Fibroblast of lung (primary cell): Measurements from ENCODE around the gene TUT7. TPM values are rescaled to one million over a fixed set of nuclear protein-coding genes. Genes with fewer than 3 reads are reported as not detected.
"Not testable (repeated sequence)": the region's sequence is repeated elsewhere in the genome, so short reads cannot be mapped to it uniquely, and the experiment has no call there.

Experiments used
- DNase-seq, 2 donors: peaks; one replicate each; pipeline versions ENCODE4 v3.0.0 to v3.0.0-alpha.2; 2010; ENCODE audit warnings: low read depth in 2 of 2
- H2AFZ ChIP-seq: 2 replicates; pipeline ENCODE4 v1.5.1; 2012; ENCODE audit warnings: low read length, control low read depth, inconsistent platforms
- H3K27ac ChIP-seq: 2 replicates; pipeline ENCODE4 v1.5.1; 2011; ENCODE audit warnings: low read length, control low read depth; ENCODE audit not compliant: insufficient read depth
- H3K27me3 ChIP-seq: 2 replicates; pipeline ENCODE4 v1.5.1; 2011; ENCODE audit warnings: mild to moderate bottlenecking, low read length; ENCODE audit not compliant: control insufficient read depth, insufficient read depth
- H3K36me3 ChIP-seq: 2 replicates; pipeline ENCODE4 v1.5.1; 2011; ENCODE audit warnings: low read length; ENCODE audit not compliant: control insufficient read depth, insufficient read depth
- H3K4me1 ChIP-seq: 2 replicates; pipeline ENCODE4 v1.5.1; 2011; ENCODE audit warnings: low read length; ENCODE audit not compliant: control insufficient read depth, insufficient read depth; ENCODE audit errors: extremely low read depth
- H3K4me2 ChIP-seq: 2 replicates; pipeline ENCODE4 v1.5.1; 2011; ENCODE audit warnings: low read length, control low read depth; ENCODE audit not compliant: insufficient read depth; ENCODE audit errors: extremely low read depth
- H3K4me3 ChIP-seq, 4 experiments: fragments of 200-600 bp in 1 of 4; sonication (generic) in 1 of 4; replicated peaks in 1 of 4; 2 replicates each; pipeline ENCODE4 v1.5.1; 2011 to 2016; ENCODE audit warnings: low read length in 4 of 4, low read depth in 3 of 4, mild to moderate bottlenecking in 3 of 4, control low read depth in 2 of 4, inconsistent platforms in 1 of 4, mixed read lengths in 1 of 4; ENCODE audit not compliant: insufficient read depth in 1 of 4; ENCODE audit errors: control extremely low read depth in 1 of 4
- H3K79me2 ChIP-seq: 2 replicates; pipeline ENCODE4 v1.5.1; 2012; ENCODE audit warnings: mild to moderate bottlenecking, low read length, inconsistent platforms; ENCODE audit not compliant: control insufficient read depth, insufficient read depth
- H3K9ac ChIP-seq: 2 replicates; pipeline ENCODE4 v1.5.1; 2011; ENCODE audit warnings: mild to moderate bottlenecking, low read length, control low read depth; ENCODE audit not compliant: insufficient read depth
- H3K9me3 ChIP-seq: 2 replicates; pipeline ENCODE4 v1.5.1; 2012; ENCODE audit warnings: low read depth, low read length; ENCODE audit not compliant: control insufficient read depth, insufficient read depth
- H4K20me1 ChIP-seq: 2 replicates; pipeline ENCODE4 v1.5.1; 2011; ENCODE audit warnings: low read length; ENCODE audit not compliant: control insufficient read depth, insufficient read depth; ENCODE audit errors: extremely low read depth
- CTCF ChIP-seq, 2 donors: IDR thresholded peaks in 1 of 2; conservative IDR thresholded peaks in 1 of 2; 1 replicate in 1 of 2; 2 replicates in 1 of 2; pipeline ENCODE4 v1.5.1; 2011 to 2012; ENCODE audit warnings: low read length in 2 of 2, control low read depth in 1 of 2, inconsistent platforms in 1 of 2, low read depth in 1 of 2, mild to moderate bottlenecking in 1 of 2
- EZH2 ChIP-seq: IDR thresholded peaks from 2 replicates; pipeline ENCODE4 v1.5.1; 2012; ENCODE audit warnings: low read length, control low read depth, mild to moderate bottlenecking; ENCODE audit errors: missing control alignments
- polyA plus RNA-seq, 2 donors: library from polyadenylated mRNA; depleted of rRNA in 1 of 2; stranded (reverse) in 1 of 2; unstranded in 1 of 2; fragments of >200 nt; gene quantifications; 2 replicates each; pipeline ENCODE4 v1.2.1, GENCODE V29; 2011 to 2012; ENCODE audit warnings: missing spikeins in 1 of 2
- total RNA-seq: library from RNA; depleted of rRNA; stranded (reverse); fragments of >200 nt; gene quantifications from 2 replicates; pipeline ENCODE4 v1.2.1, GENCODE V29; 2014

Gene TUT7
- total and polyA plus RNA-seq, 2 donors (not counting 1 experiment from before 2014, with no cell fraction given), result 31.8 to 36.3 TPM

GRCh38 chr9:86396412-86396811 is 42.2 kb upstream of the TUT7 start:
- H3K4me3 ChIP-seq, result no peak overlapping the region
- no peak overlapping the region for H2AFZ ChIP-seq

GRCh38 chr9:86390184-86390583 is 36.0 kb upstream of the TUT7 start:
- not testable (repeated sequence) for H3K27ac ChIP-seq, H3K4me1 ChIP-seq, H4K20me1 ChIP-seq, H3K27me3 ChIP-seq, H2AFZ ChIP-seq, H3K9me3 ChIP-seq, H3K9ac ChIP-seq, H3K4me2 ChIP-seq, H3K4me3 ChIP-seq, H3K79me2 ChIP-seq, H3K36me3 ChIP-seq, DNase-seq

More at GRCh38 chr9:86396412-86396811, 42.2 kb upstream of the TUT7 start:
- Histone ChIP-seq H3K4me2 (no peak overlapping the region), H3K9me3 (no peaks in the 10 kb centered on the region), H3K27me3 (no peaks in the 10 kb centered on the region), H4K20me1 (no peaks in the 10 kb centered on the region), H3K79me2 (no peaks in the 10 kb centered on the region), H3K9ac (no peak overlapping the region), H3K27ac (no peak overlapping the region), H3K4me1 (no peaks in the 10 kb centered on the region), H3K36me3 (no peaks in the 10 kb centered on the region)
- DNase-seq, result no peak
- TF ChIP-seq EZH2, result no peak
- TF ChIP-seq CTCF (conservative IDR thresholded peaks at IDR 0.05 in 1 of 2, IDR thresholded peaks at IDR 0.05 in 1 of 2; ENCODE audit: low read depth in 1 of 2, low read length in 2 of 2), result no peak

- H3K79me2 ChIP-seq, result no peaks in the 10 kb centered on the region
- H3K4me3 ChIP-seq, result no peak overlapping the region
- H2AFZ ChIP-seq, result no peak overlapping the region
- TF ChIP-seq CTCF (conservative IDR thresholded peaks at IDR 0.05 in 1 of 2, IDR thresholded peaks at IDR 0.05 in 1 of 2; ENCODE audit: low read depth in 1 of 2, low read length in 2 of 2) (no peak), EZH2 (no peak)
- no peaks in the 10 kb centered on the region for H3K36me3 ChIP-seq
- H3K4me2 ChIP-seq, result no peak overlapping the region
- H4K20me1 ChIP-seq, result no peaks in the 10 kb centered on the region
- no peak for DNase-seq
- H3K9me3 ChIP-seq, result no peaks in the 10 kb centered on the region
- no peaks in the 10 kb centered on the region for H3K27me3 ChIP-seq
- no peak overlapping the region for H3K27ac ChIP-seq
- H3K9ac ChIP-seq, result no peak overlapping the region
- no peaks in the 10 kb centered on the region for H3K4me1 ChIP-seq
These were observed 35.4 kb upstream of the TUT7 start for GRCh38 chr9:86389628-86390027.
